RWPE2 (cell line): Measurements from ENCODE around the gene LYST.
"Not testable (repeated sequence)": the region's sequence is repeated elsewhere in the genome, so short reads cannot be mapped to it uniquely, and the experiment has no call there.

Experiments
- ATAC-seq: fragments of 200-7000 bp; cut with Tn5 transposase; 3 replicates; pipeline ENCODE4 v1.9.1; 2021; ENCODE audit warnings: low read depth
- DNase-seq: peaks from one replicate; pipeline ENCODE4 v3.0.0-alpha.2; 2020; ENCODE audit warnings: low spot score
- H3K27ac ChIP-seq: fragments of 450-650 bp; 2 replicates; pipeline ENCODE4 v1.5.1; 2017; ENCODE audit warnings: mild to moderate bottlenecking; ENCODE audit not compliant: poor library complexity, severe bottlenecking
- H3K27me3 ChIP-seq: fragments of 250-450 bp; sonication (Bioruptor Pico); 2 replicates; pipeline ENCODE4 v1.5.1; 2021; ENCODE audit warnings: mild to moderate bottlenecking, moderate library complexity; ENCODE audit not compliant: insufficient read depth, poor library complexity, severe bottlenecking
- H3K36me3 ChIP-seq: fragments of 250-450 bp; sonication (Bioruptor Pico); 2 replicates; pipeline ENCODE4 v1.5.1; 2020; ENCODE audit warnings: low read depth, mild to moderate bottlenecking, moderate library complexity
- H3K4me1 ChIP-seq: fragments of 250-450 bp; sonication (Bioruptor Pico); 2 replicates; pipeline ENCODE4 v1.5.1; 2021; ENCODE audit warnings: mild to moderate bottlenecking, moderate library complexity; ENCODE audit not compliant: insufficient read depth, poor library complexity, severe bottlenecking
- H3K4me3 ChIP-seq: fragments of 250-450 bp; sonication (Bioruptor Pico); 2 replicates; pipeline ENCODE4 v1.5.1; 2021; ENCODE audit warnings: mild to moderate bottlenecking, moderate library complexity; ENCODE audit not compliant: severe bottlenecking
- H3K9me3 ChIP-seq: fragments of 250-450 bp; sonication (Bioruptor Pico); 2 replicates; pipeline ENCODE4 v1.5.1; 2021; ENCODE audit warnings: mild to moderate bottlenecking, moderate library complexity; ENCODE audit not compliant: severe bottlenecking
- CTCF ChIP-seq: fragments of 450-650 bp; IDR thresholded peaks from one replicate; pipeline ENCODE4 v1.5.1; 2017; ENCODE audit warnings: mild to moderate bottlenecking, moderate library complexity; ENCODE audit not compliant: poor library complexity, severe bottlenecking

The LYST gene

GRCh38 chr1:235802573-235803346 lies 63.9 kb downstream of the LYST start:
- Histone ChIP-seq H3K36me3 (peaks cover 10% of the 10 kb centered on the region), H3K4me1 (no peaks in the 10 kb centered on the region), H3K27me3 (no peaks in the 10 kb centered on the region), H3K4me3 (no peak overlapping the region), H3K27ac (no peak overlapping the region), H3K9me3 (no peaks in the 10 kb centered on the region)
- DNase-seq (no peak), ATAC-seq (no peak)
- no peak for TF ChIP-seq CTCF

- Histone ChIP-seq H3K36me3 (peaks cover 6% of the 10 kb centered on the region; the same call in 1 of the 2 replicates), H3K27me3 (no peaks in the 10 kb centered on the region), H3K9me3 (no peaks in the 10 kb centered on the region), H3K27ac (no peak overlapping the region), H3K4me3 (no peak overlapping the region), H3K4me1 (no peaks in the 10 kb centered on the region)
- TF ChIP-seq CTCF, result no peak
- DNase-seq, result no peak
- ATAC-seq, result no peak
Measured at GRCh38 chr1:235799264-235799663, 67.4 kb downstream of the LYST start.

- Histone ChIP-seq H3K4me3 (no peak overlapping the region), H3K9me3 (no peaks in the 10 kb centered on the region), H3K27ac (no peak overlapping the region), H3K27me3 (no peaks in the 10 kb centered on the region), H3K4me1 (peaks cover 4% of the 10 kb centered on the region), H3K36me3 (peaks cover 12% of the 10 kb centered on the region; the same call in 1 of the 2 replicates)
- ATAC-seq, result no peak
- TF ChIP-seq CTCF, result no peak
- DNase-seq, result no peak
Measured at GRCh38 chr1:235791532-235792060, 75.1 kb downstream of the LYST start.

- Histone ChIP-seq H3K27me3 (no peaks in the 10 kb centered on the region), H3K4me1 (peaks cover 4% of the 10 kb centered on the region), H3K27ac (no peak overlapping the region), H3K36me3 (peaks cover 12% of the 10 kb centered on the region; the same call in 1 of the 2 replicates), H3K4me3 (no peak overlapping the region), H3K9me3 (no peaks in the 10 kb centered on the region)
- DNase-seq, result no peak
- no peak for ATAC-seq
- TF ChIP-seq CTCF, result no peak
Measured at GRCh38 chr1:235790123-235790522, 76.6 kb downstream of the LYST start.

GRCh38 chr1:235786227-235786898 lies 80.3 kb downstream of the LYST start:
- not testable (repeated sequence) for H3K27me3 ChIP-seq, H3K27ac ChIP-seq, H3K36me3 ChIP-seq, DNase-seq, H3K4me3 ChIP-seq, ATAC-seq, H3K9me3 ChIP-seq, H3K4me1 ChIP-seq
